ENCODE results near the gene DBF4B. TPM values are rescaled to one million over a fixed set of nuclear protein-coding genes. Genes with fewer than 3 reads are reported as not detected.

DBF4B gene
- total and polyA plus RNA-seq, 2 donors from 2014 or later, result 1.8 to 3.5 TPM

- Histone ChIP-seq H3K27ac (ENCODE audit: low read depth in 2 of 2, low read length in 2 of 2) (no peak overlapping the region), H3K4me3 (ENCODE audit: low read length in 3 of 3) (no peak overlapping the region), H3K4me1 (ENCODE audit: control insufficient read depth in 2 of 3, insufficient read depth in 2 of 3, low read depth in 1 of 3, low read length in 3 of 3) (peaks cover 0 to 4% (median 0%) of the 10 kb centered on the region in 3 donors), H3K27me3 (ENCODE audit: control insufficient read depth, insufficient read depth, low read length) (no peaks in the 10 kb centered on the region), H3K9ac (ENCODE audit: low read length in 3 of 3) (no peak overlapping the region), H3K9me3 (ENCODE audit: control insufficient read depth in 2 of 3, insufficient read depth in 1 of 3, low read length in 3 of 3) (no peaks in the 10 kb centered on the region), H3K36me3 (ENCODE audit: control insufficient read depth in 2 of 3, insufficient read depth in 3 of 3, low read length in 3 of 3) (no peaks in the 10 kb centered on the region)
- FAIRE-seq (no peak), DNase-seq (no peak)
- no peak for TF ChIP-seq CTCF (IDR thresholded peaks at IDR 0.05; ENCODE audit: borderline replicate concordance, extremely low read depth, insufficient read depth)
- intact Hi-C loops (cut with DNase I), result no loop called here
These were observed 54.7 kb downstream of the DBF4B start for GRCh38 chr17:44763170-44763569.

GRCh38 chr17:44765965-44766364 is 57.5 kb downstream of the DBF4B start:
- Histone ChIP-seq H3K27ac (ENCODE audit: low read depth in 2 of 2, low read length in 2 of 2) (no peak overlapping the region), H3K4me1 (ENCODE audit: control insufficient read depth in 2 of 3, insufficient read depth in 2 of 3, low read depth in 1 of 3, low read length in 3 of 3) (no peaks in the 10 kb centered on the region), H3K27me3 (ENCODE audit: control insufficient read depth, insufficient read depth, low read length) (no peaks in the 10 kb centered on the region), H3K9me3 (ENCODE audit: control insufficient read depth in 2 of 3, insufficient read depth in 1 of 3, low read length in 3 of 3) (no peaks in the 10 kb centered on the region), H3K9ac (ENCODE audit: low read length in 3 of 3) (no peak overlapping the region), H3K4me3 (ENCODE audit: low read length in 3 of 3) (no peak overlapping the region), H3K36me3 (ENCODE audit: control insufficient read depth in 2 of 3, insufficient read depth in 3 of 3, low read length in 3 of 3) (no peaks in the 10 kb centered on the region)
- no peak for DNase-seq
- TF ChIP-seq CTCF (IDR thresholded peaks at IDR 0.05; ENCODE audit: borderline replicate concordance, extremely low read depth, insufficient read depth), result no peak
- intact Hi-C loops (cut with DNase I), result no loop called here
- FAIRE-seq, result no peak

- intact Hi-C loops (cut with DNase I), result no loop called here
- no peak for FAIRE-seq
- Histone ChIP-seq H3K36me3 (ENCODE audit: control insufficient read depth in 2 of 3, insufficient read depth in 3 of 3, low read length in 3 of 3) (no peaks in the 10 kb centered on the region), H3K4me3 (ENCODE audit: low read length in 3 of 3) (no peak overlapping the region), H3K27ac (ENCODE audit: low read depth in 2 of 2, low read length in 2 of 2) (no peak overlapping the region), H3K4me1 (ENCODE audit: control insufficient read depth in 2 of 3, insufficient read depth in 2 of 3, low read depth in 1 of 3, low read length in 3 of 3) (no peaks in the 10 kb centered on the region), H3K9me3 (ENCODE audit: control insufficient read depth in 2 of 3, insufficient read depth in 1 of 3, low read length in 3 of 3) (no peaks in the 10 kb centered on the region), H3K27me3 (ENCODE audit: control insufficient read depth, insufficient read depth, low read length) (no peaks in the 10 kb centered on the region), H3K9ac (ENCODE audit: low read length in 3 of 3) (no peak overlapping the region)
- DNase-seq, result no peak
- no peak for TF ChIP-seq CTCF (IDR thresholded peaks at IDR 0.05; ENCODE audit: borderline replicate concordance, extremely low read depth, insufficient read depth)
These were observed 58.1 kb downstream of the DBF4B start for GRCh38 chr17:44766409-44767038.

DNA sequence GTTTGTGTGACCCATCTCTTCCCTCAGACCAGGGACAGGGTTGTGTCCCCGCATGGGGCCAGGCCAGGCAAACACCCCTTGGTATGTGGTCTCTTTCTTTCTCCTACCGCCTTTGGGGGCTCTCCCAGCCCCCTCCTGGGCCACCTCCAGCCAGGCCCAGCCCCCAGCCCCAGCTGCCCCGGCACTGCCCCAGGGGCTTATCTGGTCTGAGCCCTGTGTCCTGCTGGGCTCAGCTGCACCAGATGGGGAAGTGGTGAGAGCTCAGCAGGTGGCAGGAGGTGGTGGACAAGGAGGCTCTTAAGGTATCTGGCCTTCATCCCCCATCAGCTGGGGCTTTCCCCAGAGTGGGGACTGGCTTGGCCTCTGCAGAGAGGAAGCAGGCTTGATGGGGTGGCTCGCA is 59.0 kb downstream of the DBF4B start:
- Histone ChIP-seq H3K9ac (ENCODE audit: low read length in 3 of 3) (no peak overlapping the region), H3K36me3 (ENCODE audit: control insufficient read depth in 2 of 3, insufficient read depth in 3 of 3, low read length in 3 of 3) (no peaks in the 10 kb centered on the region), H3K27me3 (ENCODE audit: control insufficient read depth, insufficient read depth, low read length) (no peaks in the 10 kb centered on the region), H3K4me1 (ENCODE audit: control insufficient read depth in 2 of 3, insufficient read depth in 2 of 3, low read depth in 1 of 3, low read length in 3 of 3) (no peaks in the 10 kb centered on the region), H3K27ac (ENCODE audit: low read depth in 2 of 2, low read length in 2 of 2) (no peak overlapping the region), H3K4me3 (ENCODE audit: low read length in 3 of 3) (no peak overlapping the region), H3K9me3 (ENCODE audit: control insufficient read depth in 2 of 3, insufficient read depth in 1 of 3, low read length in 3 of 3) (no peaks in the 10 kb centered on the region)
- intact Hi-C loops (cut with DNase I), result no loop called here
- no peak for TF ChIP-seq CTCF (IDR thresholded peaks at IDR 0.05; ENCODE audit: borderline replicate concordance, extremely low read depth, insufficient read depth)
- no peak for DNase-seq
- FAIRE-seq, result no peak
